ENCODE results near the gene MAP3K8. TPM values are rescaled to one million over a fixed set of nuclear protein-coding genes. Genes with fewer than 3 reads are reported as not detected.
A peak's percentile ranks its signal among the peaks of the same experiment; 100 is the strongest.

The MAP3K8 gene
- total and polyA plus RNA-seq, 9 of the 15 experiments (the other 6 are each of a cell fraction or from before 2014, with no cell fraction given), result 6.9 to 23.6 (median 13.6) TPM

DNA sequence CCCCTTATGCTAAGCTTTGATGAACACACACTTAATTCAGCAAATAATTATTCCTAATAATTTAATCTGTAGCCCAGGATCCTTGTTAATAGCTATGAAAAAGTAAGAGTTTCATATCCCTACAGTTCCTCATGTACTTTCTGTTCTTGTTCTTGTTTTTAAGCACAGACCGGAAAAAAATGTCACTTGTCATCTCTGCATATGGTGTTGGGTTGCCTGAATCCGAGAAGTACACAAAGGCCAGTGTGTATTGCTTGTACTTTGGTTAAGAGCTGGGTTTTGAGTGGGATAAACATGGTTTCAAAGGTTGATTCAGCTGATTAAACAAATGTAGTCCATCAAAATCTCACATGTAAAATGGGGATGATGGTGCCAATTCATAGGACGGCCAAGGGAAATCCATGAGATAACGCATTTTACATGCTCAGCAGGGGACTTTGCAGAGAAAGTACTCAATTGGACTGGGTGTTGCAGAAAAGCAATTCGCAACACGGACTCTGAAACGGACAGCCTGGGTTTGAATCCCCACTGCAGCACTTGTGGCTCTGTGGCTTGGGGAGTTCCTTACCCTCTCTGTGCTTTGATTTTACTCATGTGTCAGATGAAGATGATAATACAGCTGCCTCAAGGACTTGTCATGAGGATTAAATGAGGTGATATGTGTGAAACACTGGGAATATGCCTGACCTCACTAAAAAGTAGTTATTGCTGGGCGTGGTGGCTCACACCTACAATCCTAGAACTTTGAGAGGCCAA lies 71.7 kb downstream of the MAP3K8 start:
- ChIA-PET POLR2A (interaction anchor here (0.5 to 1.1 kb wide), 3 partner anchors 12 to 1988 kb away, joined by 3 to 5 read pairs (median 4); no protein-coding TSS in a partner anchor), CTCF (ENCODE audit: low intra/inter-chr PET ratio) (no interaction called here)
- no peak overlapping the region for H2AFZ ChIP-seq (ENCODE audit: low read depth, low read length)
- no peak overlapping the region for H3K9ac ChIP-seq (ENCODE audit: insufficient read depth in 1 of 2, low read depth in 2 of 2, low read length in 2 of 2)
- H3K9me1 ChIP-seq (ENCODE audit: control insufficient read depth, insufficient read depth, low read length), result no peaks in the 10 kb centered on the region
- FAIRE-seq (no peak), DNase-seq (ENCODE audit: extremely low read depth in 1 of 4, low spot score in 3 of 4) (no peak), ATAC-seq (no peak)
- H3K4me2 ChIP-seq (ENCODE audit: insufficient read depth, low read length), result no peak overlapping the region
- no peaks in the 10 kb centered on the region for H3K36me3 ChIP-seq (ENCODE audit: control insufficient read depth, insufficient read depth, low read length)
- TF ChIP-seq ZNF197 (CRISPR knock-in tag; IDR thresholded peaks at IDR 0.05; ENCODE audit: low read depth) (no peak), ESRRA (IDR thresholded peaks at IDR 0.05; ENCODE audit: borderline replicate concordance, low read depth) (peak; percentile 52; the same call in 1 of the 2 replicates), XRCC3 (IDR thresholded peaks at IDR 0.05) (no peak), JUNB (CRISPR knock-in tag; conservative IDR thresholded peaks at IDR 0.05) (no peak)
- TF ChIP-seq, protein P1, sequence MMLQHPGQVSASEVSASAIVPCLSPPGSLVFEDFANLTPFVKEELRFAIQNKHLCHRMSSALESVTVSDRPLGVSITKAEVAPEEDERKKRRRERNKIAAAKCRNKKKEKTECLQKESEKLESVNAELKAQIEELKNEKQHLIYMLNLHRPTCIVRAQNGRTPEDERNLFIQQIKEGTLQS (IDR thresholded peaks at IDR 0.05), result 0 out of 2 replicates have a peak, but pooled peaks have one; percentile 11
- TF ChIP-seq, protein P1 (CRISPR knock-in tag; conservative IDR thresholded peaks at IDR 0.05), result no peak
- no peaks in the 10 kb centered on the region for H4K20me1 ChIP-seq (replicated peaks; ENCODE audit: control insufficient read depth, insufficient read depth, low read length)
- no TSS peak for BruUV-seq (replicated peaks)
- intact Hi-C loops (cut with micrococcal nuclease) (no loop called here), in situ Hi-C loops (cut with MboI) (no loop called here)
- 66% methylated on average over 8 of the region's 8 CpGs for WGBS (ENCODE audit: insufficient coverage, low coverage, missing lambda C conversion rate)
- no peaks in the 10 kb centered on the region for H3K9me3 ChIP-seq (replicated peaks; ENCODE audit: control insufficient read depth, insufficient read depth, low read depth, low read length)
- H3K4me1 ChIP-seq (replicated peaks in 1 of 2; ENCODE audit: control insufficient read depth in 2 of 2, insufficient read depth in 2 of 2, low read length in 2 of 2), result peaks cover 8 to 34% of the 10 kb centered on the region in 2 experiments; a peak in 3 of 5 replicates
- no peak overlapping the region for H3K4me3 ChIP-seq
- H3K27me3 ChIP-seq (ENCODE audit: control insufficient read depth in 2 of 2, insufficient read depth in 2 of 2, low read length in 2 of 2), result no peaks in the 10 kb centered on the region
- no peak overlapping the region for H3K27ac ChIP-seq (ENCODE audit: extremely low read depth, low read depth, low read length)
- H3K79me2 ChIP-seq (ENCODE audit: control insufficient read depth, insufficient read depth, low read length), result no peaks in the 10 kb centered on the region
